ENCODE data around the gene OR4S1.
"Not testable (repeated sequence)": the region's sequence is repeated elsewhere in the genome, so short reads cannot be mapped to it uniquely, and the experiment has no call there.

Gene OR4S1

DNA sequence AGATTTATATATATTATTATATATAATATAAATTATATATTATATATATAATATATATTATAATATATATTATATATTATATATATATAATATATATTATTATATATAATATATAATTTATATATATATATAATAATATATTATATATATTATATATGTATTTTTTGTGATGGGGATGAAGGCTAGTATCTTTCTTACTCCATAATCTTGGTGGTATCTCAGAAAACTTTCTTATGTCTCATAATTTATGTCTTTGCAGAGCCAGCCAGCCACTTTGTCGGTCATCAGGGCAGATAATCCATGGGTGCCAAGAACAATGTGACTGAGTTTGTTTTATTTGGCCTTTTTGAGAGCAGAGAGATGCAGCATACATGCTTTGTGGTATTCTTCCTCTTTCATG lies at the start of gene OR4S1:
Gene OR4S1 (plus strand): TSS at position 301 of the 400 bp plus-strand sequence. CDS start 0 bp downstream, at position 301.
- DNase-seq (ENCODE audit: low spot score) = no peak

DNA sequence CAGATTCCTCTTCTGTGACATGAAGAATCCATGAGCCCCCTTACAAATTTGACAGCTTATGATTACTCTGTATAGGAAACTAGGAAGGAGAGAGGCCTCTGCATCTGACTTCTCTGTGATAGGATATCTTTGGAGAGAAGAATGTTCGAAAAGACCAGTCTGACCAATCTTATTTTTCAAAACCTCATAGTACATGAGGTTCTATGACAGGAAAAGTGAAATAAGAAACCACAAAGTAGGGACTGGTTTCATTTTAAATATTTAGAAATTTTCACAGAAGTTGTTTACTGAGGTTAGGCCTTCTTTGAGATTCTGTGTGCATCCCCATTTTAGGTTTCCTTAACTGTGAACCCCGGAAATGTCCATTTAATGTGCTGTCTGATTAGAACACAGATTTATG lies 44.4 kb upstream of the OR4S1 start:
- DNase-seq (ENCODE audit: low spot score) = no peak

- DNase-seq (ENCODE audit: low spot score) = no peak
Observed at GRCh38 chr11:48263423-48263911, 42.6 kb upstream of the OR4S1 start, which contains the start of gene OR4X1. Gene OR4X1 (plus strand): TSS chr11:48263861. CDS start chr11:48263861, 0 bp downstream.

- DNase-seq (ENCODE audit: low spot score) = no peak
Observed at GRCh38 chr11:48270621-48271020, 35.4 kb upstream of the OR4S1 start.

- no peak for DNase-seq (ENCODE audit: low spot score)
Observed at GRCh38 chr11:48272606-48273005, 33.4 kb upstream of the OR4S1 start.

GRCh38 chr11:48307760-48308386 lies 1.9 kb downstream of the OR4S1 start:
- peak; percentile 61 for DNase-seq (ENCODE audit: low spot score)

DNA sequence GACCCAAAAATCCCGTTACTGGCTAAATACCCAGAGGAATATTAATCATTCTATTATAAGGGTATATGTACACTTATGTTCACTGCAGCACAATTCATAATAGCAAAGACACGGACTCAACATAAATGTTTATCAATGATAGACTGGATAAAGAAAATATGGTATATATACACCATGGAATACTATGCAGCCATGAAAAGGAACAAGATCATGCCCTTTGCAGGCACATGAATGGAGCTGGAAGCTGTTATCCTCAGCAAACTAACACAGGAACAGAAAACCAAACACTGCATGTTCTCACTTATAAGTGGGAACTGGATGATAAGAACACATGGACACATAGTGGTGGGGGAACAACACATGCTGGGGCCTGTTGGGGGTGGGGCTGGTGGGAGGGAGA lies 7.6 kb downstream of the OR4S1 start:
- not testable (repeated sequence) for DNase-seq (ENCODE audit: low spot score)

DNA sequence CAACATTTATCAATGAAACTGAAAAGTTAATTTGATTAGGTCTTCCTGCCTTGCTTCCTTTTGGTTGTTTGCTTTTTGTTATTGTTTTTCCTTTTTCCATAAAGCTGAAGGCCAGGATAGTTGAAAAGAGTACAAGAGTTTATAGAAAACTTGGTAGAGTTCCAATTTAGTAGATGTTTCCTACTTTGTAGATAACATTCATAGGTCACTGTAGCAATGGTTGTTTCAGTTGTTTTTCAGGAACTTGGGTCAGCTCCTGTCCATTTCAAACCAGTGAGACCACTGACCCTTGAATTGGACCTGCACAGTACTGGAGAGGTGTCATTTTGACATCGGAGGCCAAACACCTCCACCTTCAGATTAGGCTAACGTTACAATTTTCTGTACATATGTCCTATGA lies 13.8 kb downstream of the OR4S1 start:
- DNase-seq (ENCODE audit: low spot score) = not testable (repeated sequence)

DNA sequence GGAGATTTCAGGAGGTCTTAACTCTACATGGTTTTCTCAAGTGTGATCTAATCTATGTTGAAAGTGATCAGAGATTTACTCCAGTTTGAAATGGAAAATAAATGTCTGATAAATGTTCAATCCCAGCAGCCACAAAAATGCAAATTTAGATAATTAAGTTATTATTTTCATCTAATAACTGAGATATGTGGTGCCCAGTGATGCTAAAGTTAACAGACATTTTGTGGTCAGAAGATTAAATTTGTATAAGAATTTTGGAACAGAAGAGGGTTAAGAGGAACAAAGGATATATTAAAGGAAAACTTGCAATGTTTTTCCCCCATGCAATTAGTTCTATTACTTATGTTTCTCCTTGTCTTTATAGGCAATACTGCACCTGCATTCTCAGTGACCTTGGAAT lies 18.6 kb downstream of the OR4S1 start, which contains the start of gene OR4C3:
Gene OR4C3 (plus strand): TSS at position 301 of the 400 bp plus-strand sequence. CDS start 102 bp downstream, outside the sequence.
- DNase-seq (ENCODE audit: low spot score) = not testable (repeated sequence)

DNA sequence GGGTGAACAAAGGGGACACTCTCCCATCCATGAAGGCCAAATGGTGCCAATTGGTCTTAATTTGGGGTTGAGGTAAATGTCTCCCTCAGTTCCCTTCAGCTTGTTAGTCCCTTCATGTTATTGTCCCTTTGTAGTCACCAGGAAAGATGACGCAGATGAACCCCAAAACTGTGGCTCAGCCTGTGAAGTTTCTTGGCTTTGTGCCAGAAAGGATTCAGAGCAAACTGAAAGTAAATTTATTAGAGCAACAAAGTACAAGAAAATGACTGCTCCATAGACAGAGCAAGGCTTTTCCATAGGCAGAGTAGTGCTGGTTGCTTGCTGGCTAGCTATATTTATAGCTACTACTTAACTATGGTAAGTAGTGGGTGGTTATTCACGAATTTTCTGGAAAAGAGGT lies 35.4 kb downstream of the OR4S1 start:
- DNase-seq (ENCODE audit: low spot score) = no peak

GRCh38 chr11:48342505-48342904 lies 36.5 kb downstream of the OR4S1 start:
- DNase-seq (ENCODE audit: low spot score) = not testable (repeated sequence)

GRCh38 chr11:48346286-48346685 lies 40.3 kb downstream of the OR4S1 start:
- DNase-seq (ENCODE audit: low spot score) = not testable (repeated sequence)

DNA sequence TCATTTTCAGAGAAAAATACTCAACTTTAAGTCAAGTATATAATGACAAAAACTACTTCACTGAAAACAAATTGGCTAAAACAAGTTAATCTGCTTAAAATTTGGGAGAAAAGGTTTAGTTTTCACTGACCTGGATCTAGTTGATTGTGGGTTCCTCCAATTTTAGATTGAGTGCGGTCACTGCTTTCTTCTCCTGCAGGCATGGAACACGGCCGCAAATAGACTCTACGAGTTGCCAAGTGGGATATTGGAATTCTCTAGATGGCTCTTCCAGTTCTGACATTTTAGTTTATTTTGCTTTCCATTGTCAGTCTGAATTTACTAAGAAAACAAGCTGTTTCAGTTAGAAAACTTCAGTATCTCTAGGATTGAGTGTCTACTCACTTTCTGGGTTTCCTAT lies 48.0 kb downstream of the OR4S1 start:
- no peak for DNase-seq (ENCODE audit: low spot score)

GRCh38 chr11:48354677-48355076 lies 48.7 kb downstream of the OR4S1 start:
- DNase-seq (ENCODE audit: low spot score) = no peak
